Nephron (organoid): ENCODE measurements around the gene SYMPK.
A peak's percentile ranks its signal among the peaks of the same experiment; 100 is the strongest.

Source experiments
- H3K27ac Mint-ChIP-seq, 3 experiments: 2 replicates each; pipeline ENCODE4 v1.8.0; 2020; ENCODE audit warnings: mixed read lengths in 3 of 3, mild to moderate bottlenecking in 2 of 3, moderate library complexity in 1 of 3
- H3K27me3 Mint-ChIP-seq: 2 replicates; pipeline ENCODE4 v1.8.0; 2021; ENCODE audit warnings: low read depth, mild to moderate bottlenecking, moderate library complexity, mixed read lengths
- H3K36me3 Mint-ChIP-seq: 2 replicates; pipeline ENCODE4 v1.8.0; 2020; ENCODE audit warnings: low read depth, mixed read lengths
- H3K4me1 Mint-ChIP-seq: 2 replicates; pipeline ENCODE4 v1.8.0; 2020; ENCODE audit warnings: mixed read lengths
- H3K4me3 Mint-ChIP-seq, 3 experiments: 2 replicates each; pipeline ENCODE4 v1.8.0; 2020; ENCODE audit warnings: mild to moderate bottlenecking in 3 of 3, mixed read lengths in 3 of 3, moderate library complexity in 2 of 3
- H3K9me3 Mint-ChIP-seq: 2 replicates; pipeline ENCODE4 v1.8.0; 2020; ENCODE audit warnings: mixed read lengths
- TF ChIP-seq, protein P1 (sequence below), 3 experiments: fragments of 200-600 bp; sonication (generic); IDR thresholded peaks; one replicate each; pipeline ENCODE4 v1.5.0; 2021; ENCODE audit warnings: antibody characterized with exemption in 3 of 3; ENCODE audit not compliant: unreplicated experiment in 3 of 3

The SYMPK gene

DNA sequence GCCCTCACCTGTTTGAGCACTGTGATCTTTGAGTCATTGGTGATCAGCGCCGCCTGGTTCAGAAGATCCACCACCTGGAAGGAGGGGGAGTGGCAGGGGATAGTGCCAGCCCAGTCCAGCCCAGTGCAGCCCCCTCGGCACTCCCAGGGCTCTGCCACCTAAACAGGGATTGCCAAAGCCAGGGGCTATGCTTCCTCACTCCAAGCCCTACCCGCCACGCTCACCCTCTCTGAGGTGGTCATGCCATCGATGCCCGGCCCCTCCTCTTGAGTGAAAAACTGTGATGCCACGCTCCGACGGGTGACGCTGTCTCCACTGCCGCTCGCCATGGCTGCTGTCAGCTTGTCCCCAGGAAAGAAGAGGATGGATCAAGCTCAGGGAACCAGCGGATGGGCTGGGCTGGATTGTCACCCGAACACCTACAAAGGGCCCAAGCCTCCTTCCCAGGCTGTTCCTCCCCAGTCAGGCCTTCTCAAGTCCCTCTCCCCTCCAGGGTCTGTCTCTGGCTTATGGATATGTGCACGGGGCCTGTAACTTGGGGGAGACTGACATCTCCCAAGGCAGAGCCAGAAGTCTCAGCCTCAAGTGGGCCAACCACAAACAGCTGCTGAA is 8.7 kb downstream of the SYMPK start:
- no peaks in the 10 kb centered on the region for H3K9me3 Mint-ChIP-seq
- H3K27me3 Mint-ChIP-seq: no peaks in the 10 kb centered on the region
- no peak overlapping the region for H3K27ac Mint-ChIP-seq
- no peaks in the 10 kb centered on the region for H3K4me1 Mint-ChIP-seq
- peaks cover 57% of the 10 kb centered on the region for H3K36me3 Mint-ChIP-seq
- TF ChIP-seq, protein P1, sequence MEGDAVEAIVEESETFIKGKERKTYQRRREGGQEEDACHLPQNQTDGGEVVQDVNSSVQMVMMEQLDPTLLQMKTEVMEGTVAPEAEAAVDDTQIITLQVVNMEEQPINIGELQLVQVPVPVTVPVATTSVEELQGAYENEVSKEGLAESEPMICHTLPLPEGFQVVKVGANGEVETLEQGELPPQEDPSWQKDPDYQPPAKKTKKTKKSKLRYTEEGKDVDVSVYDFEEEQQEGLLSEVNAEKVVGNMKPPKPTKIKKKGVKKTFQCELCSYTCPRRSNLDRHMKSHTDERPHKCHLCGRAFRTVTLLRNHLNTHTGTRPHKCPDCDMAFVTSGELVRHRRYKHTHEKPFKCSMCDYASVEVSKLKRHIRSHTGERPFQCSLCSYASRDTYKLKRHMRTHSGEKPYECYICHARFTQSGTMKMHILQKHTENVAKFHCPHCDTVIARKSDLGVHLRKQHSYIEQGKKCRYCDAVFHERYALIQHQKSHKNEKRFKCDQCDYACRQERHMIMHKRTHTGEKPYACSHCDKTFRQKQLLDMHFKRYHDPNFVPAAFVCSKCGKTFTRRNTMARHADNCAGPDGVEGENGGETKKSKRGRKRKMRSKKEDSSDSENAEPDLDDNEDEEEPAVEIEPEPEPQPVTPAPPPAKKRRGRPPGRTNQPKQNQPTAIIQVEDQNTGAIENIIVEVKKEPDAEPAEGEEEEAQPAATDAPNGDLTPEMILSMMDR (IDR thresholded peaks at IDR 0.05; ENCODE audit: unreplicated experiment in 3 of 3): no peak
- H3K4me3 Mint-ChIP-seq: no peak overlapping the region

- peaks cover 51% of the 10 kb centered on the region for H3K36me3 Mint-ChIP-seq
- H3K4me3 Mint-ChIP-seq: no peak overlapping the region
- TF ChIP-seq, protein P1 (IDR thresholded peaks at IDR 0.05; ENCODE audit: unreplicated experiment in 3 of 3): no peak
- H3K9me3 Mint-ChIP-seq: no peaks in the 10 kb centered on the region
- H3K4me1 Mint-ChIP-seq: no peaks in the 10 kb centered on the region
- no peak overlapping the region for H3K27ac Mint-ChIP-seq
- no peaks in the 10 kb centered on the region for H3K27me3 Mint-ChIP-seq
These were observed 10.0 kb downstream of the SYMPK start for GRCh38 chr19:45852983-45853382.

- TF ChIP-seq, protein P1 (IDR thresholded peaks at IDR 0.05; ENCODE audit: unreplicated experiment in 3 of 3): no peak
- Mint-ChIP-seq H3K27me3 (no peaks in the 10 kb centered on the region), H3K4me1 (no peaks in the 10 kb centered on the region), H3K27ac (no peak overlapping the region), H3K9me3 (no peaks in the 10 kb centered on the region), H3K36me3 (peaks cover 58% of the 10 kb centered on the region), H3K4me3 (no peak overlapping the region)
These were observed 10.7 kb downstream of the SYMPK start for GRCh38 chr19:45852145-45852750.

DNA sequence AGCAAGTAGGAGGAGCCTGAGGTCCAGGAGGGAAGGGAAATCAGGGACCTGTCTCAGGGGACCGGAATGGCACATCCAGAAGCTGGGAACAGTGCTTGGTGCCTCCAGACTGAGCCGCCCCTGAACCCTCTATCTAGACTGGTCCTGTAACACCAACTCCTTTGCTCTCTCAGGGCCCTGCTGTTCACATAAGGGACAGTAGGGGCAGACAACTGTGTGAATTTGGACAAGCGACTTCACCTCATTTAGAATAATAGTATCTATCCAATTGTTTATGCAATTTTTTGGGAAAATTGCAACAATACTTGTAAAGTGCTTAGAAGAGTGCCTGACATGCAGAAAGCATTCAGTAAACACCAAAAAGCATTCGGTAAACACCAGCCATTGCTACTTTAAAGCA is 14.0 kb downstream of the SYMPK start:
- no peaks in the 10 kb centered on the region for H3K4me1 Mint-ChIP-seq
- H3K27ac Mint-ChIP-seq: no peak overlapping the region
- H3K27me3 Mint-ChIP-seq: no peaks in the 10 kb centered on the region
- peaks cover 62% of the 10 kb centered on the region for H3K36me3 Mint-ChIP-seq
- no peaks in the 10 kb centered on the region for H3K9me3 Mint-ChIP-seq
- TF ChIP-seq, protein P1 (IDR thresholded peaks at IDR 0.05; ENCODE audit: unreplicated experiment in 3 of 3): peak; percentile 24 to 35 (median 25)
- no peak overlapping the region for H3K4me3 Mint-ChIP-seq

- Mint-ChIP-seq H3K9me3 (no peaks in the 10 kb centered on the region), H3K4me1 (no peaks in the 10 kb centered on the region), H3K4me3 (no peak overlapping the region), H3K27me3 (no peaks in the 10 kb centered on the region), H3K36me3 (peaks cover 67% of the 10 kb centered on the region), H3K27ac (no peak overlapping the region)
- TF ChIP-seq, protein P1 (IDR thresholded peaks at IDR 0.05; ENCODE audit: unreplicated experiment in 3 of 3): no peak
These were observed 15.3 kb downstream of the SYMPK start for GRCh38 chr19:45847663-45848062.

- Mint-ChIP-seq H3K4me3 (no peak overlapping the region), H3K9me3 (no peaks in the 10 kb centered on the region), H3K27me3 (no peaks in the 10 kb centered on the region), H3K4me1 (no peaks in the 10 kb centered on the region), H3K36me3 (peaks cover 82% of the 10 kb centered on the region), H3K27ac (no peak overlapping the region)
- TF ChIP-seq, protein P1 (IDR thresholded peaks at IDR 0.05; ENCODE audit: unreplicated experiment in 3 of 3): no peak
These were observed 20.7 kb downstream of the SYMPK start for GRCh38 chr19:45842198-45842597.
